ENCODE results near the gene GSTM5. TPM values are rescaled to one million over a fixed set of nuclear protein-coding genes. Genes with fewer than 3 reads are reported as not detected.

GSTM5 gene
- total and polyA plus RNA-seq, 2 of the 4 experiments (the other 2 are of a cell fraction) = 0.36 to 1.2 TPM

GRCh38 chr1:109716121-109716520 lies 4.1 kb downstream of the GSTM5 start:
- H2BK20ac ChIP-seq (ENCODE audit: low read depth, low read length) = no peak overlapping the region
- no peak overlapping the region for H3K27ac ChIP-seq (ENCODE audit: insufficient read depth, low read length)
- ChIA-PET POLR2A (ENCODE audit: unreplicated experiment) (no interaction called here), CTCF (no interaction called here)
- H4K91ac ChIP-seq (ENCODE audit: insufficient read depth, low read depth, low read length) = no peak overlapping the region
- H3K4ac ChIP-seq (ENCODE audit: low read depth, low read length) = no peak overlapping the region
- H4K8ac ChIP-seq (ENCODE audit: low read depth in 2 of 2, low read length in 2 of 2) = no peak overlapping the region
- no peak overlapping the region for H3K23ac ChIP-seq (ENCODE audit: low read depth, low read length)
- TF ChIP-seq MAFK (IDR thresholded peaks at IDR 0.05; ENCODE audit: low read depth, low read length) (peak; percentile 10; the same call in 1 of the 2 replicates), FOS (IDR thresholded peaks at IDR 0.05; ENCODE audit: low read depth, low read length) (no peak)
- peaks cover 6% of the 10 kb centered on the region; the same call in 1 of the 2 replicates for H3K4me1 ChIP-seq (ENCODE audit: control insufficient read depth, insufficient read depth, low read length)
- no peak overlapping the region for H2BK15ac ChIP-seq (ENCODE audit: low read depth, low read length)
- no peak overlapping the region for H2BK5ac ChIP-seq (ENCODE audit: low read depth, low read length, poor library complexity, severe bottlenecking)
- H3K36me3 ChIP-seq (ENCODE audit: control insufficient read depth, insufficient read depth, low read length) = no peaks in the 10 kb centered on the region
- no TSS peak for BruUV-seq (replicated peaks)
- intact Hi-C loops (cut with micrococcal nuclease) (no loop called here), in situ Hi-C loops (cut with MboI; ENCODE audit: low sequenced_read_pairs) (no loop called here), dilution Hi-C loops (cut with HindIII; ENCODE audit: low sequenced_read_pairs, unreplicated experiment) (no loop called here)
- H3K9ac ChIP-seq (ENCODE audit: low read depth, low read length) = no peak overlapping the region
- H3K4me3 ChIP-seq (ENCODE audit: insufficient read depth, low read depth, low read length) = no peak overlapping the region
- no peak overlapping the region for H3K4me2 ChIP-seq (ENCODE audit: low read depth, low read length)
- H2BK120ac ChIP-seq (ENCODE audit: low read depth, low read length) = no peak overlapping the region
- H4K20me1 ChIP-seq (ENCODE audit: insufficient read depth, low read length) = no peaks in the 10 kb centered on the region
- no peak overlapping the region for H2AFZ ChIP-seq (replicated peaks; ENCODE audit: low read length, poor library complexity)
- DNase-seq = no peak
- no peaks in the 10 kb centered on the region for H3K9me3 ChIP-seq (ENCODE audit: control insufficient read depth, insufficient read depth, low read length)
- H3K18ac ChIP-seq (ENCODE audit: low read depth, low read length) = no peak overlapping the region
- no peak overlapping the region for H2AK5ac ChIP-seq (ENCODE audit: low read depth, low read length)
- H2AK9ac ChIP-seq (replicated peaks; ENCODE audit: low read depth, low read length, poor library complexity) = no peak overlapping the region
- H3K27me3 ChIP-seq (ENCODE audit: control insufficient read depth, insufficient read depth, low read length) = no peaks in the 10 kb centered on the region; the same call in 1 of the 2 replicates
- no peak overlapping the region for H3K56ac ChIP-seq (ENCODE audit: extremely low read depth, insufficient read depth, low read length)
- H3K9me1 ChIP-seq (ENCODE audit: insufficient read depth, low read length) = no peaks in the 10 kb centered on the region
- no peak for ATAC-seq (ENCODE audit: low read depth)
- H3K14ac ChIP-seq (replicated peaks; ENCODE audit: low read depth, low read length) = no peak overlapping the region
- 88% methylated on average over 2 of the region's 3 CpGs; no CpG with 5 or more reads in 1 of the 2 experiments for WGBS, 2 experiments (ENCODE audit: extremely low coverage in 2 of 2, insufficient read length in 1 of 2)
- no peak overlapping the region for H4K5ac ChIP-seq (ENCODE audit: low read depth, low read length)
- no peaks in the 10 kb centered on the region for H3K79me1 ChIP-seq (ENCODE audit: low read depth in 1 of 2, low read length in 2 of 2)
